Left colon (tissue), 2 donors: ENCODE measurements around the gene OR9G4. TPM values are rescaled to one million over a fixed set of nuclear protein-coding genes. Genes with fewer than 3 reads are reported as not detected.

Source experiments
- ATAC-seq: fragments of 200-7000 bp; cut with Tn5 transposase; one replicate; pipeline ENCODE4 v1.9.1; 2020; ENCODE audit warnings: mild to moderate bottlenecking, moderate library complexity
- DNase-seq, 2 donors: peaks; one replicate each; pipeline ENCODE4 v3.0.0-alpha.2; 2020
- intact Hi-C, 2 donors: fragments of 100-400 bp; cut with DNase I in 1 of 2; cut with micrococcal nuclease in 1 of 2; formaldehyde crosslinking; loops; one replicate each; pipeline versions ENCODE4 v1.11.2 to v1.14.0; 2022; cut with DNase I, micrococcal nuclease
- long read RNA-seq: library from polyadenylated mRNA; unstranded; transcript quantifications from one replicate; pipeline ENCODE4 v2.0.0, GENCODE V29; 2021
- total RNA-seq, 2 donors: library from RNA; stranded (reverse); fragmentation: NEBNext Ultra II Directional; extraction: Animal tissue kit (Norgen Biotek cat#: 25700); gene quantifications; one replicate each; pipeline ENCODE4 v1.2.1, GENCODE V29; 2021
- donor health status: DM: no; HTN: no; CAD: no.
- donor health status: DM: yes; HTN: yes; CAD: no.

OR9G4 gene
- total RNA-seq: not detected
- long read RNA-seq: 0 reads

DNA sequence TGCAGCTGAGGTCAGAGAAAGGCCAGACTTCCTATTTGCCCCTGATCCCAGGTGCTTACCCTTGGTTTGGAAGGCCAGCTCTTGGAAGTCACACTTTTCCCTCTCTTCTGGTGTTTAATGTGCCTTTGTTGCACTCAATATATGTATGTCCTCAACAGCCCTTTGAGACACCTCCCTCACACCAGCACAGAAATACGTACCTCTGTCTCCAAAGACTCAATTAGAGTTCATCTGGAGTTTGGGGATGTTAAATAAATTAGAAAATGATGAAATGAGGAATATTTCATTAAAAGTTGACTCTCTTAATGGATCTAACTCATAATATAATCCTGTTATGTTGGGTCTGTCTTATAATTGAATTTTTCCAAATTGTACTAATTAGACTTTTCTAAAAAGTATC lies at the start of gene OR9G4:
Gene OR9G4 (minus strand): TSS at position 101 of the 400 bp plus-strand sequence. CDS start 4,931 bp downstream, outside the sequence.
- DNase-seq: no peak
- intact Hi-C loops: no loop called here
- no peak for ATAC-seq

DNA sequence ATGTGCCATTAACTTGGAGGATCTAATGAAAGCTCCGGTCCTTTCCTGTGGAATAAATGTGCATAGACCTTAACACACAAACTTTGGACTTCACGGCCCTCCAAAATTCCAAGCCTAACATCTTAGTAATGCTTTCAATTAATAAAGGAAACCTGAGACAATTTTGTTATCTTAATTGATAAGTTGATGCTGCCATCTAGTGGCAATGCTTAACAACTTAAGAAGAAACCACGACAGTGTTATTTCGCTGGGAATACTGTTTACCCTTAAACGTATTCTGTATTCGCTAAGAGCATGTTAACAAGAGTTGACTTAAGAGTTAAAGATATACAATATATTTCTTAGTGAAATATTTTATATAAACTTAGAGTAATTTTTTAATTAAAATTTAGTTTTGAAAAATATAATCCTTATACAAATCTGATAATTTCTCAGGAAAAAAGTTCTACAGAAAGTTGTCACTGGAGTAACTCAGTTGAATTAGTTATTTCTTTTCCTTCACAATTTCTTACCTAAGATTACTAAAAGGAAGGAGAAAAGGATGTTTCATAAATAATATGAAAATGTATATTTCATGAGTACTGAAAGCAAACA lies 35.0 kb upstream of the OR9G4 start:
- DNase-seq: no peak
- intact Hi-C loops: loop anchor here in 1 of 2 donors (5.0 kb wide), 1 partner anchor 841 kb away; no protein-coding TSS in a partner anchor
- ATAC-seq: peak; percentile 73

DNA sequence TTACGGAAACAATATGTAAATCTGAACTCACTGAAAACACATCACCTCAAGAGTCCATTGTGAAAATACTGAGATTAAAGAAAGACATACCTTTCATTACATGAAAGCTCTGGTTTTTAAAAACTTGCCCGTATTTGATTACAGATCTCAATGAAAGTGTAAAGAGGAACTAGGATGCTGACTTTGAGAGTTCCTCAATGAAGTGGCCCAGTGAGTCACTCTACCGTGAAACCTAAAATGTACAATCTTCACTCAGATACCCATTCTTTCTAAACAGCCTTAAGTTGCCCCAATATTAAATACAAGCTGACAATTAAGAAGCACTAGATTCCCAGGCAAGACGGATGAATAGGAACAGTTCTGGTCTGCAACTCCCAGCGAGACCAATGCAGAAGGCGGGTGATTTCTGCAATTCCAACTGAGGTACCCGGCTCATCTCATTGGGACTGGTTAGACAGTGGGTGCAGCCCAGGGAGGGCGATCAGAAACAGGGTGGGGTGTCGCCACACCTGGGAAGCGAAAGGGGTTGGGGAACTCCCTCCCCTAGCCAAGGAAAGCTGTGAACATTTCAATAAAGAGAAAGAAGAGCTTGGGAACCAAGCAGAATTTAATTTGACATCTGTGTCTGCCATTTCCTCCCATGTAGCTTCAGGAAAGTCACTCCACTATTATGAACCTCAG lies 33.8 kb upstream of the OR9G4 start:
- intact Hi-C loops: loop anchor here in 1 of 2 donors (5.0 kb wide), 1 partner anchor 840 kb away; no protein-coding TSS in a partner anchor
- ATAC-seq (no peak), DNase-seq (no peak)

DNA sequence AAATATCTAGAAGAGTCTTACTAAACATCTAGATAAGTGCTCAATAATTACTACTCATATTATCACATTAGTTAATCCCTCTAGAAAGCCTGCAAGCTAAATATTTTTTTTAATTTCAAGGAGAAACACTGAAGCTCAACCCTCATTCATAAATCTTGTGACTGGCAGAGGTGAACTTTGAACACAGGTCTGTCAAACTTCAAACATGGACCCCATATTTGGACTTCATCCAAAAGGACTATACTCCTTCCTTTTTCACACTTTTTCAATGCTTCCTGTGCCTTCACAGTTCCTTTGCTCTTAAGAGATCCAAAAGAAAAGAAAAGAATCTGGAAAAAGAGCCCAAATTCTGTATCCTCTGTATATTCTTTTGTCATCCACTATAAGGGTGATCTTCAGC lies 28.3 kb upstream of the OR9G4 start:
- ATAC-seq (peak; percentile 58), DNase-seq (no peak)
- intact Hi-C loops: no loop called here

DNA sequence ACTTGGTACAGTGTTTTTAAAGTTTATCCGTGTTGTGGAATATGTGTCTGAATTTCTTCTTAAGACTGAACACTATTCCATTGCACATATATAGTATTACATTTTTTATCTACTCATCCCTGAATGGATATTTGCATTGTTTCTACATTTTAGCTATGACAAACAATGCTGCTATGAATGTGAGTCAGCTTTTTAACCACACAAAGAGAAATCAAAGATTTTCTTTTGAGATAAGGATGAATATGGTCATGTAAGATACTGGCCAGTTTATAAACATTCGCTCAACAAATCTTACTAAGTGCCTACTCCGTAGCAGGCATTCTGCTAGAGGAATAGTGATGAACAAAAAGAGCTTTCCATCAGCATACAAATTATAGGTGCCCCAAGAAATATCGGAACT lies 16.5 kb upstream of the OR9G4 start:
- ATAC-seq: no peak
- intact Hi-C loops: no loop called here
- DNase-seq: no peak

DNA sequence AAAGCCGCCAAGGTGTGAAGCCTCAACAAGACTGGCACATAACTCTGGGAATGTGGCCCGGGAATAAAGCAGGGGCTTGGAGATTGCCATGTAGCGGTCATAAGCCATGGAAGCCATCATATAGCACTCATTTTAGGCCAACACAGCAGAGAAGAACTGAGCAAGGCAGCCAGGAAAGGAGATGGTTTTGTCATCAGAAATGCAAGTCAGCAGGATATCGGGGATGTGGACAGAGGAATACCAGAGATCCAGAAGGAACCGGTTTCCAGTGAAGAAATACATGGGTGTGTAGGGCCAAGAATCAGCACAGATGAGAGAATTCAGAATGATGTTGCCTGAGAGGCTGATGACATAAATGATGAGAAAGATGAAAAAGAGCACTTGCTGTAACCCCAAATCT lies 3.0 kb upstream of the OR9G4 start:
- DNase-seq (no peak), ATAC-seq (no peak)
- intact Hi-C loops: no loop called here

DNA sequence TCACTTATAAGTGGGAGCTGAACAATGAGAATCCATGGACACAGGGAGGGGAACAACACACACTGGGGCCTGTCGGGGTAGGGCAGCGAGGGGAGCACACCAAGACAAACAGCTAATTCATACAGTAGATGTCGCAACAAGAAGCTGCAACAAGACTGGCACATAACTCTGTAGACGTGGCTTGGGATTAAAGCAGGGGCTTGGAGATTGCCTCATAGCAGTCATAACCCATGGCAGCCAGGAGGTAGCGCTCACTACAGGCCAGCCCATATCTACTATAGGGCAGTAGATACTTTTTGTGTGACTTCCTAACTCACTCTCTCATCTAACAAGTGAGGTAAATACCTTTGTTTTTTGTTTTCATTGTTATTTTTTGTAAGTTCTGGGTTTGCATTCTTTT lies 1.7 kb upstream of the OR9G4 start:
- intact Hi-C loops: no loop called here
- no peak for DNase-seq
- no peak for ATAC-seq

DNA sequence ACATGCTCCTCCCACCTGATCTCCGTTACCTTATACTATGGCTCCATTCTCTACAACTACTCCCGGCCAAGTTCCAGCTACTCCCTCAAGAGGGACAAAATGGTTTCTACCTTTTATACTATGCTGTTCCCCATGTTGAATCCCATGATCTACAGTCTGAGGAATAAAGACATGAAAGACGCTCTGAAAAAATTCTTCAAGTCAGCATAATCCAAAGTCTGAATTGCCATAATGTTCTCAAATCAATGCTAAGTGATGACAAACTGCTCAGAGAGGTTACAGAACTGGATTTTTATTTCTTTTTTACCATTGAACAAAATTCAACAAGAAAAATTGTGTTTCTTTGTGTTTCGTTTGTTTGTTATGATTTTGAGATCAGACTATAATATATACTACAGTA lies 7.6 kb downstream of the OR9G4 start:
- intact Hi-C loops: no loop called here
- DNase-seq (no peak), ATAC-seq (no peak)

DNA sequence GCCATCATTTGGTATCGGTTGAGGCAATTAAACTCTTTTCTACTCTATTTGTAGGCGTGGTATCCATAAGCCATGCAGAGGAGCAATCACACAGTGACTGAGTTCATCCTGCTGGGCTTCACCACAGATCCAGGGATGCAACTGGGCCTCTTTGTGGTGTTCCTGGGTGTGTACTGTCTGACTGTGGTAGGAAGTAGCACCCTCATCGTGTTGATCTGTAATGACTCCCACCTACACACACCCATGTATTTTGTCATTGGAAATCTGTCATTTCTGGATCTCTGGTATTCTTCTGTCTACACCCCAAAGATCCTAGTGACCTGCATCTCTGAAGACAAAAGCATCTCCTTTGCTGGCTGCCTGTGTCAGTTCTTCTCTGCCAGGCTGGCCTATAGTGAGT lies 8.4 kb downstream of the OR9G4 start:
- intact Hi-C loops: no loop called here
- ATAC-seq: no peak

DNA sequence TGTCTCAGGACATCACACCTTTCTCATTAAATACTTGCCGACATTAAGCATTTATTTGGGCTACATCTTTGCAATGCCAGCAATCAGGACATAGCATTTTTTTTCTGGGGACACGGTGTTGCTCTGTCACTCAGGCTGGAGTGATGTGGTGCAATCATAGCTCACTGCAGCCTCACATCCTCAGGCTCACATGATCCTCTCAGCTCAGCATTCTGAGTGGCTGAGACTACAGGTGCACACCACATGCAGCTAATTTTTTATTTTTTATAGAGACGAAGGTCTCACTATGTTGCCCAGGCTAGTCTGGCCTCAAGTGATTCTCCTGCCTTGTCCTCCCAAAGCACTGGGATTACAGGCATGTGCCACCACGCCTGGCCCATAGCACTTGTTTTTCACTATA lies 28.0 kb downstream of the OR9G4 start:
- ATAC-seq (no peak), DNase-seq (no peak)
- intact Hi-C loops: no loop called here

More for the DNA sequence above, 8.4 kb downstream of the OR9G4 start:
- DNase-seq: no peak

DNA sequence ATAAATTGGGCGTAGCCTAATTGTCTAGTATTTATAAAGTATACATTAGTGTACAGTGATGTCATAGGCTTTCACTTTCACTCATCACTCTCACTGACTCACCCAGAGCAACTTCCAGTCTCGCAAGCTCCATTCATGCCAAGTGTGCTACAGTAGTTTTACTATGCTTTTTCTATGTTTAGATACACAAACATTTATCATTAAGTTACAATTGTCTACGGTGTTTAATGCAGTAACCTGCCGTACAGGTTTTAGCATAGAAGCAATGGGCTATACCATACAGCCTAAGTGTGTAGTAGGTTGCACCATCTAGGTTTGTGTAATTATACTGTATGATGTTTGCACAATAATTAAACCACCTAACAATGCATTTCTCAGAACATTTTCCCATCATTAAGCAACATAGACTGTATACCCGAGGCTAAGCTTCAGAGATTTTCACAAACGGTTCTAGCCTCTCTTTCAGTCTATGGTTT lies 32.1 kb downstream of the OR9G4 start:
- DNase-seq: peak in 1 of 2 donors; percentile 33
- ATAC-seq: peak; percentile 97
- intact Hi-C loops: no loop called here

DNA sequence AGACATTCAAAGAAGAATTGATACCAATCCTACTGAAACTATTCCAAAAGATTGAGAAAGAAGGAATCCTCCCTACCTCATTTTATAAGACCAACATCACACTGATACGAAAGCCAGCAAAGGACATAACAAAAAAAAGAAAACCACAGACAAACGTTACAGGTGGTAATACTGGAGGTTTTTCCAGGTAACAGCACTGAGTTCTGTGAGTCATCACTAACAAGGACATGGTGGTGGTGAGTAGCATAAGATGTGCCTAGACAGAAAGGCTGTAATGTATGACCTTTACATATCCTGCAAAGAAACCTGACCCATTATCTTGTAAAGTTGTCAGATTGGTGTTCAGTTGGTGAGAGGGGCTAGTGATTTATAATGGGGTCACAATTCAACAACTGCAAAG lies 34.3 kb downstream of the OR9G4 start:
- ATAC-seq (no peak), DNase-seq (no peak)
- intact Hi-C loops: no loop called here

DNA sequence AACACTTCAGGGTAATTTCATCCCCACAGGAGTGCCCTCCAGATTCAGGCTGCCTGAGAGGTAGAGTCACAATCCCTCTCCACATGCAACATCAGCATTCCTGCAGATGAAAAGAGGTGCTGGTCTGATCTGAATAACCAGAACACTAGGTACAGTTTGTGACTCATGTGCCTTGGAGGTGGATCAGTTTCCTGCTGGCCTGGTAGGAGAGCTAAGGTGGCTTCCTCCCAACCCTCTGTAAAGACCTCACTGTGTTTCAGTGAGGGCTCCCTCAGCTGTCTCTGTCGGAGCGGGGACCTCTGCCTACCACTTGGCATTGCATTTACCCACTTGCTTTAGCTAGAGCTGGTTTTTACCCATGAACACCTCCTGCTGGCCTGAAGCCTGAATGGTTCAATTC lies 42.0 kb downstream of the OR9G4 start:
- intact Hi-C loops: no loop called here
- DNase-seq (no peak), ATAC-seq (no peak)

DNA sequence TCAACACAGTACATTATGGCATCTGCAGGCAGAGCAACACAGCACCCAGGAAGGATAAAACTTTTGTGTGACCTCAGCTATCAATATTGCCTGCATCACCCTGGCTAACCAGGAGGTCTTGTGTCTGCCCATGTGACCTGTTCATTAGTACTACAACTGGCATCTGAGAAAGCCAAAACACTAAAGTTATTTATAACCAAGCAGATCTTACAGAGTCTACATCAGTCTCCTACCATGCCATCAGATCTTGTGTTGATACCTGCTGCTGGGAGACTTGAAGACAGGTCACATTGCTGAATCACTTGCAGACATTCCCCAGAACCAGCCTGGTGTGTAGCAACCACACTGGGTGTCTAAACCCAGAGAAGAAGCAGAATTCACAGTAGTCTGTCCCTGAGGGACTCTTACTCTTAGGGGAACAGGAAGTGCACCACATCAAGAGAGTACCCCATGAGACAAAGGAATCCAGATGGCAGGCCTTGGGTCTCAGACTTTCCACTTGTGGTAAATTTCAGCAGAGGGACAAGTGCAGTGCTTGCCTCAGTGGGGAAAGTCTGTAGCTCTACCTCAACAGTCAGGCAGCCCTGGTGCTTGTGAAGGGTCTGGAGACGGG lies 42.6 kb downstream of the OR9G4 start:
- intact Hi-C loops: no loop called here
- no peak for DNase-seq
- ATAC-seq: no peak

DNA sequence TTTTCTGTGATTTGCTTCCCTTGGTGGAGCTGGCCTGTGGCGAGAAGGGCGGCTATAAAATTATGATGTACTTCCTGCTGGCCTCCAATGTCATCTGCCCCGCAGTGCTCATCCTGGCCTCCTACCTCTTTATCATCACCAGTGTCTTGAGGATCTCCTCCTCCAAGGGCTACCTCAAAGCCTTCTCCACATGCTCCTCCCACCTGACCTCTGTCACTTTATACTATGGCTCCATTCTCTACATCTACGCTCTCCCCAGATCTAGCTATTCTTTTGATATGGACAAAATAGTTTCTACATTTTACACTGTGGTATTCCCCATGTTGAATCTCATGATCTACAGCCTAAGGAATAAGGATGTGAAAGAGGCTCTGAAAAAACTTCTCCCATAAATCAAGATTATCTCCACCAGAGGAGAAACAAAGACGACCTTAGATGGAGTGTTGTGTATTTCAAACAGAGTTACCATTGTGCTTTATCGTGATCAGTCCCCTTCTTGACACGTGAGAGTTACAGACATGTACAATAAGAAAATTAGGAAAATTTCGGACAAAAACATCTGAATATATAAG lies 47.5 kb downstream of the OR9G4 start:
- DNase-seq (no peak), ATAC-seq (no peak)
- intact Hi-C loops: no loop called here

DNA sequence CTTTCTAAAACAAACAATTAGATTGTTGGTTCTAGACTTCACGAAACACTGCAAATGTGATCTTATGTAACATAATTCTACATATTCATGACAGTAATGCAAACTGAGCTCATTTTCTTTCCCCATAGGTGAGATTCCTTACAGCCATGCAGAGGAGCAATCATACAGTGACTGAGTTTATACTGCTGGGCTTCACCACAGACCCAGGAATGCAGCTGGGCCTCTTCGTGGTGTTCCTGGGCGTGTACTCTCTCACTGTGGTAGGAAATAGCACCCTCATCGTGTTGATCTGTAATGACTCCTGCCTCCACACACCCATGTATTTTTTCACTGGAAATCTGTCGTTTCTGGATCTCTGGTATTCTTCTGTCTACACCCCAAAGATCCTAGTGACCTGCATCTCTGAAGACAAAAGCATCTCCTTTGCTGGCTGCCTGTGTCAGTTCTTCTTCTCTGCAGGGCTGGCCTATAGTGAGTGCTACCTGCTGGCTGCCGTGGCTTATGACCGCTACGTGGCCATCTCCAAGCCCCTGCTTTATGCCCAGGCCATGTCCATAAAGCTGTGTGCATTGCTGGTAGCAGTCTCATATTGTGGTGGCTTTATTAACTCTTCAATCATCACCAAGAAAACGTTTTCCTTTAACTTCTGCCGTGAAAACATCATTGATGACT lies 48.1 kb downstream of the OR9G4 start:
- ATAC-seq: peak; percentile 83
- intact Hi-C loops: no loop called here
- peak in 1 of 2 donors; percentile 9 for DNase-seq

DNA sequence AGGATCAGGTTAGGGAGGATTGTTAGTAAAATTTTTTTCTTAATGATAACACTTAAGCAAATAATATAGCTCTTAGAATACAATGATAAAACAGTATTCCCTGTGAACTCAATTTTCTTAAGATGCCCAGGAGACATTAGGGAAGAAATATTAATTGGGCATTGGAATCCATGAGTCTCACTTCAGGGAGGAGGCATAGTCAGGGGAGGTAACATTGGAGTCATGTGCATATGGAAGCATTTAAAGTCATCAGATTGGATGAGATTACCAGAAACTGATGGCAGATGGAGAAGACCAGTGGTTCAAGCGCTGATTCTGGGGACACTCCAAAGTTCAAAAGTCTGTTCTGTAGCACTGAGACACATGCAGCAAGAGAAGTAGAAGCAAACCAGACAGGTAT lies 49.7 kb downstream of the OR9G4 start, which contains the start of gene OR9G1:
Gene OR9G1 (plus strand): TSS at position 301 of the 400 bp plus-strand sequence. CDS start 1,293 bp downstream, outside the sequence.
- DNase-seq (no peak), ATAC-seq (no peak)
- intact Hi-C loops: no loop called here

DNA sequence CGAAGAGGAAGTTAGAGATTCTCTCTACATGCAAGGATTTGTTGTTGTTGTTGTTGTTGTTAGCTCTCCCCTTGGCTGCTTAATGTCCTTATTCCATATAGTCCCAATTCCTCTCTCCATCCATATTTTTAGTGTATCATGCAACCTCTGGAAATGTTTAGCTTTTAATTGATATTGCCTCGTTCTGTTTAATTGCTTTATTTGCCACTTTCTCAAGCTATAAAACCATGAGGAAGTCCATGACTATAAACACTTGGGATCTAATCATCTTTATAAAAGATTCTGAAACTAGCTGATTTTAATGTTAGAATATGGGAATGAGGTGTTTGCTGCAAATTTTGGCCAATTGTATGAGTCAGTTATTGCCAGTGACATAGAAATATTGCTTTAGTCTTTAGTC lies 55.1 kb downstream of the OR9G4 start:
- intact Hi-C loops: no loop called here
- DNase-seq (no peak), ATAC-seq (peak; percentile 92)
